ENCODE measurements around the gene ZNF592.

Gene ZNF592

GRCh38 chr15:84773716-84774115, 25.3 kb downstream of the ZNF592 start:
- no peak for DNase-seq

GRCh38 chr15:84775867-84776449, 27.6 kb downstream of the ZNF592 start:
- no peak for DNase-seq

- DNase-seq, result no peak
Measured at GRCh38 chr15:84778194-84778593, 29.8 kb downstream of the ZNF592 start.

GRCh38 chr15:84780492-84780891, 32.1 kb downstream of the ZNF592 start:
- DNase-seq, result no peak

- no peak for DNase-seq
Measured at GRCh38 chr15:84781495-84781894, 33.1 kb downstream of the ZNF592 start.

- DNase-seq, result no peak
Measured at GRCh38 chr15:84782346-84782745, 34.0 kb downstream of the ZNF592 start.

GRCh38 chr15:84783493-84784251, 35.3 kb downstream of the ZNF592 start:
- DNase-seq, result no peak

GRCh38 chr15:84784262-84784661, 35.9 kb downstream of the ZNF592 start:
- DNase-seq, result no peak

GRCh38 chr15:84785053-84785452, 36.7 kb downstream of the ZNF592 start:
- no peak for DNase-seq

GRCh38 chr15:84788500-84788899, 40.1 kb downstream of the ZNF592 start:
- DNase-seq, result no peak

GRCh38 chr15:84789762-84790161, 41.4 kb downstream of the ZNF592 start:
- DNase-seq, result no peak

GRCh38 chr15:84790676-84791075, 42.3 kb downstream of the ZNF592 start:
- DNase-seq, result no peak

- DNase-seq, result no peak
Measured at GRCh38 chr15:84791763-84792162, 43.4 kb downstream of the ZNF592 start.

- DNase-seq, result no peak
Measured at GRCh38 chr15:84793431-84794161, 45.2 kb downstream of the ZNF592 start.

GRCh38 chr15:84794162-84794547, 45.8 kb downstream of the ZNF592 start:
- DNase-seq, result no peak

GRCh38 chr15:84795186-84795585, 46.8 kb downstream of the ZNF592 start:
- DNase-seq, result no peak

- no peak for DNase-seq
Measured at GRCh38 chr15:84797212-84797611, 48.8 kb downstream of the ZNF592 start.

- no peak for DNase-seq
Measured at GRCh38 chr15:84797801-84798200, 49.4 kb downstream of the ZNF592 start.

- no peak for DNase-seq
Measured at GRCh38 chr15:84798436-84798946, 50.1 kb downstream of the ZNF592 start.

- DNase-seq, result no peak
Measured at GRCh38 chr15:84799511-84800187, 51.3 kb downstream of the ZNF592 start.

GRCh38 chr15:84800365-84800806, 52.0 kb downstream of the ZNF592 start:
- DNase-seq, result no peak
